ENCODE data around the gene ARHGAP26.
"Not testable (repeated sequence)": the region's sequence is repeated elsewhere in the genome, so short reads cannot be mapped to it uniquely, and the experiment has no call there.

The ARHGAP26 gene

GRCh38 chr5:143068712-143069111, 298.5 kb downstream of the ARHGAP26 start:
- DNase-seq = no peak

GRCh38 chr5:143071927-143072326, 301.8 kb downstream of the ARHGAP26 start:
- no peak for DNase-seq

GRCh38 chr5:143072734-143073133, 302.6 kb downstream of the ARHGAP26 start:
- no peak for DNase-seq

- DNase-seq = no peak
Measured at GRCh38 chr5:143073766-143074165, 303.6 kb downstream of the ARHGAP26 start.

GRCh38 chr5:143074414-143074996, 304.3 kb downstream of the ARHGAP26 start:
- no peak for DNase-seq

DNA sequence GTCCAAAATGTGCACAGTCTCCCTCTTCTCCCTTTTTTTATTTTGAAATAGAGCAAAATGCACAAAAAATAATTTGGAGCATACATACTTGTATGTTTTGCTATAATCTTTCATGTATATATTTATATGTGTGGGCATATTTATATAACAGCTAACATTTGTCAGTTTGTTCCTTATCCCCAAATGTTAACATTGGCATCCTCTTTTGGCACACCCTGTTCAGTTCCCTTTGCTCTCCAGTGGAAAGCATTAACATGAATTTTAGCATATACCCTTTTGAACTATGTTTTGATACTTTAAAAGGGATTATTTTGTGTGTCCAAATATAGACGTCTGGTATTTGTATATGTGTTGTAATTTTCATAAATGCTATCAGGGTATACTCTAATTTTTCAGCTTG, 306.2 kb downstream of the ARHGAP26 start:
- no peak for DNase-seq

DNA sequence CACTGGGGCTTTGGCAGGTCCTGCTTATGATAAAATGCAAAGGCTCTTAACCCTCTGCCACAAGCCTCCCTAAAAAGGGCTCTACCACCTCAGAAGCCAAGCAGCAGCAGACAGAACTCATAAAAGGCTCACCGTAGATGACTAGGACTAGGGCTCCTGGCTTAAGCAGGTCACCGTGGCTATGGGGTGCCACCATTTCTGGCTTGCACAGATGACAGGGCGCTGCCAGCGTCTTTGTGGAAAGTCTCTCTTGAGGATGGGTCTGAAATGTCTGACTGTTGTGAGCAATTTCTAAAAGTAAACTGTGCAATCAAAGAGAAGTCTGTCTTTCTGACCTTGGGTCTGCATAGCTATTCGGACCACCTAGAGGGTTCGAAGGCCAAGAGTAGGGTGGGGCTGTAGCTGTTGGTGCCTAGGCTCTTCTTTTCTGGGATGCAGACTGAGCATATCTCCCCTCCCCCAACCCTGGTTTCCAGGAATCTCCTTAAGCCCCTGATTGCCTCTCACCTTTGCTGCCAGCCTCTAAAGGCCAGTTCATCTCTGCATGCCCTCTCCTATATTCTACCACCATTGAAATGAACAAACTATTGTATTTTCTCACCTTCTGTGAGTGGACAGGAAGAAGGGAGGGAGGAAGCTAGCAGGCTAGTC, 307.4 kb downstream of the ARHGAP26 start:
- no peak for DNase-seq

DNA sequence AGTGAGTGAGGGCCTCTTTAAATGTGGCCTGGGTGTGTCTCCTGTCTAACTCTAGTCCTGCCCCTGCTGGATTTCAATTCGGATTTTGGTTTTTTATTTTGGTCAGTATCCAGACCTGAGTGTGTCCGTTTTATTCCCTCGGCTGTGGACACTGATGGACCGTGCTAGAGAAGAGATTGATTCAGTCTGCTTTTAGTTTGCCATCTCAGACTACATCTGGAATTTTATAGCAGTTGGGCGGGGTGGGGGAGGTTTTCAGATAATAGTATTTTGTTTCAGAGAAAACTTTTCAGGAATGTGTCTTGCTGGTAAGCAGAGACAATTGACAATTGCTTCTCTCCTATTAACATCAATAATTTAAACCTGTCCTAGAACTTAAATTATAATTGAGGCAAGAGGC, 308.1 kb downstream of the ARHGAP26 start:
- no peak for DNase-seq

DNA sequence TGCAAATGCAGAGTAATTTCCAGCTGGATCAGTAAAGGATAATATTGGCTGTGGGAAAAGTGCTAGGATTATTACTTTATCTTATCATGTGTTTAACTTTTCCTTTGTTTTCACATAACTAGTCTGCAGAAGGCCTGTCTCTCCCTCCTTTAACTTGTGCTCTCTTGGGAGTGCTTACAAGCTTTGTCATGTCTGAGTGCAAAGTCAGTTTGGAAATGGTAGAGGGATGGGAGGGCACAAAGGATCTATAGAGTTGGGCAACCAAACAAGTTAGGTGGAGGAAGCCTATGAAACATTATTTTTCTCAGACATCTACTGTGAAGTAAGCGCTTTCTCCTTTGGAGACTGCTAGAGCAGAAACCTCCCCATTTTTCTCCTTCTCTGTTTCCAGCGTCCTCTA, 308.8 kb downstream of the ARHGAP26 start:
- DNase-seq = no peak

- no peak for DNase-seq
Measured at GRCh38 chr5:143080407-143080806, 310.2 kb downstream of the ARHGAP26 start.

DNA sequence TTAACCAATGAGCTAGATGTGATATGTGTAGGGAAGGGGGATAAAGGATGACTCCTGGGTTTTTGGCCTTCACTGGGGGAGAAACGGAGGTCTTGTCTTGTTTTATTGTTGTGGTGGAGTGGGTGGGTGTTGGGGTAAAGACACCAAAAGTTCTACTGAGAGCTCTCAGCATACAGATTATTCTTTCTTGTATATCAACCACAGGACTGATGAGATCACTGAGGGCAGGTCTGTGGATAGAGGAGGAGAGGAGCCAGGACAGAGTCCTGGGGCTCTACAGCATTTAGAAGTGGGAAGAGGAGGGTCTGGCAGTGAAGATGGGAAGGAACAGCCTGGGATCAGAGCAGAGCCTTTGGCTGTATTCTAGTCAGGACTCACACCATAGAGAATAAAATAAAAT, 310.8 kb downstream of the ARHGAP26 start:
- DNase-seq = no peak

DNA sequence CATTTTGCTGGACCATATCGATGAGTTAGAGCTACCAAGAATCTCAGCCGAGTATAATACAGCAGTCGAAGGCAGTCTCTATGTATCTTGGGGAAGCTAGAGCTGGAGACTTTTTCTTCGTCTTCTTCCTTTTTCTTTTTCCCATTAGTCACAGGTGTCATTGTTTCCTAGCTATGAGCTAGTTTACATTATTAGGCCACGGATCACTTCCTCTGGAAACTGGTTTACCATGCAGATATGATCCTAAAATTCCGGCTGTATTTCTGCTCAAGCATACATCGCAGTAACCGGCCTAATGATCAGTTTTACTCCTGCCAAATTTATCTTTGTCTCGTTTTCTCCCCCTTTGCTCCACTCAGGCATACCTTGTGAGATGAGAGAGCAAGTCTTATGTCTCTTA, 312.8 kb downstream of the ARHGAP26 start:
- DNase-seq = no peak

GRCh38 chr5:143084407-143084806, 314.2 kb downstream of the ARHGAP26 start:
- no peak for DNase-seq

DNA sequence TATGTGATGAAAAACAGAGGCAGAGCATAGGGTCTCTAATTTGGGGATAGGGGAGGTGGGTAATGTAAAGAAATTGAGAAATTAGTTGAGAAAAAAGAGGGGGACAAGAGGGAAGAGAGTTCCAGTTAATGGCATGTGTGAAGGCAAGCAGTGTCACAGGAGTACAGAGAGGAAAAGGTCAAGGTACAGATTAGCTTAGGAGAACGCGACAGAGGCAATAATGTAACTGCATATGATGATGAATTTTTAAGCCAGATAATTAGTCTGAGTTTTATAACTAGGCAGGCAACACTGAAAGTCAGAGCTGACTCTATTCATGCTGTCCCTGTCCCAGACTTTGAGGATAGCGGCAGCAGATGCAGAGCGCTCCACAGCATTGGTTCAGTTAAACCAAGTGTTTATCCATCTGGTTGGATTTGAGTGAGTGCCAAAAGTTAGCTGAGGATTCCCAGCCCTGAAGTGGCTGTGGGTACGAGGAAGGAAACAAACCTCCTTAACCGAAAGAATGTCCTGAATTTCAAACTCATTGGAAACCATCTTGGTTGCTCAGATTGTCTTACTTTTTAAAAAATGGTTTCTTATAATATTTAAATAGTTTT, 315.2 kb downstream of the ARHGAP26 start:
- DNase-seq = peak; percentile 45

DNA sequence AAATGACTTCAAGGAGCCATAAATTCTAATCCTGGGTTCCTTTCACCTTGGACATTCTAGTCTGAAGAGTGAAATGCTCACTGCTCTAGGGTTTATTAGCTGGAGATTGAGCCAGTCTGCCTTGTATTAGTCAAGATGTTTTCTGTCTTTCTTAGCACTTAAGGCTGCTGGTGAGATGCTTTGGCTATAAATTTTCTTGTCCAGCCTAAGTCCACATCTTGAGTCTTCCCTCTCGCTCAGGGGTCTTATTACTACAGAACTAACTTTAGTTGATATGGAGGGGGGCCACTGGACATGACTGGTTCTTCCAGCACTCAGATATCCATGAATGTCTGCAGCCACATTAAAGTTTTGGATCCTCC, 316.4 kb downstream of the ARHGAP26 start:
- no peak for DNase-seq

- peak; percentile 32 for DNase-seq
Measured at GRCh38 chr5:143086908-143087637, 316.9 kb downstream of the ARHGAP26 start.

DNA sequence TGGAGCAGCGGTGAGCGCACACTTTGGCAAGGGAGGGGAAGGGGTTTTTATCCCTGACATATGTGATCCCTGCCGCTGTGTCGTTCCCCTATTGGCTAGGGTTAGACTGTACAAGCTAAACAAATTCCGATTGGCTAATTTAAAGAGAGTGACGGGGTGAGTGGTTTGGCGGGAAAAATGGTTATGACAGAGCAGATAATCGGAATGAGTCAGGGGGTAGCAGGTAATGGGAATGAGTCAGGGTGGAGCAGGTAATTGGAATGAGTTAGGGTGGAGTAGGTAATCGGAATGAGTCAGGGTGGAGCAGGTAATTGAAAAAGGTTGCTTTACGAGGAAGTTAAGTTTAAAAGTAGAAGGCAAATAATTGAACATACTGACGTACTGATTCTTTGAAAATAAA, 318.5 kb downstream of the ARHGAP26 start:
- DNase-seq = not testable (repeated sequence)

DNA sequence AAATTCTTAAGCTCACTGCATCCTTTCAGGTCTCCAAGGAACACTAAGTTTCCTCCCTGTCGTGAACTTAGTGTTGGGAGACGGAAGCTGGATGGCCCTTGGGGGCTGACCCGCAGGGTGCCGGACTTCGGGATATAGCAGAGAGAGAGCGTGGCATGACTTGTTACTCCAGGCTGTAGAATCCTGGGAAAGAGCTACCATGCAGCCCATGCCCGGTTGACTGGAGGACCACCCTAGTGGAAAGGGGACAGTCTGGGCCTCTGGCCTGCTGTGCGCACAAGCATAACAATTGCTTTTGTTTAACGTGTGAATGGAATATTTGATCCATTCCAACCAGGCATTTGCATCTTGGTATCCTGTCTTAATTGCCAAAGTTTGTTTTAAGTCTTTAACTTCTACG, 319.9 kb downstream of the ARHGAP26 start:
- not testable (repeated sequence) for DNase-seq

DNA sequence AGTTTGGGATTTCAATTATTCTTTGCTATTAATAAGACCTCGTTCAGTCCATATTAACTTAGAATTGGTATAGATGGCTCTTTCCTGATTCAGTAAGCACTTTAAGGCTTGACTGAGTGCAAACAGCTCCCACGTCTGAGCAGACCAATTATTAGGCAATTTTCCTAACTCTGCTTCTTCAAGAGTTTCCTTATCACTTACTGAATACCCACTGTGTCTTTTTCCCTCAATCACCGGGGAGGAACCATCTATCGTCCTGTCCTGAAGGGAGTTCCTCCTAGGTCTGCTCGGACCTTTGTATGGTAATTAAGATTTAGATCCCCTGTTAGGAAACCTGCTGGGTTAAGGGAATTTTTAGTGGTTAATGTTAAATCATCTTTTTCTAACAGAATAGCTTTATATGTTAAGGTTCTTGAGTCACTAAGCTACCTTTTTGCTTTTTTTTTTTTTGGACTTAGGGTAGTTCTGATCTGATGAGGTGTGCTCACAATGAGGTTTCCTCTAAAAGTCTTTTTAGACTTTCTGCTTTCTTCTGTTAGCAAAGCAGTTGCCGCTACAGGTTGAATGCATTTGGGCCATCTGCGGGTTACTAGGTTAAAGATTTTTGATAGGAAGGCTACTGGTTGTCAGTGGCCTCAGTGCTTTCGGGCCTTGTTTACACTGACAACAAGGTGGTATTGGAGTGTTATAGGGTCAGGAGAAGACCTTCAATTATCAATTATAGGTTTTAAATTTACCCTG, 322.7 kb downstream of the ARHGAP26 start:
- not testable (repeated sequence) for DNase-seq

DNA sequence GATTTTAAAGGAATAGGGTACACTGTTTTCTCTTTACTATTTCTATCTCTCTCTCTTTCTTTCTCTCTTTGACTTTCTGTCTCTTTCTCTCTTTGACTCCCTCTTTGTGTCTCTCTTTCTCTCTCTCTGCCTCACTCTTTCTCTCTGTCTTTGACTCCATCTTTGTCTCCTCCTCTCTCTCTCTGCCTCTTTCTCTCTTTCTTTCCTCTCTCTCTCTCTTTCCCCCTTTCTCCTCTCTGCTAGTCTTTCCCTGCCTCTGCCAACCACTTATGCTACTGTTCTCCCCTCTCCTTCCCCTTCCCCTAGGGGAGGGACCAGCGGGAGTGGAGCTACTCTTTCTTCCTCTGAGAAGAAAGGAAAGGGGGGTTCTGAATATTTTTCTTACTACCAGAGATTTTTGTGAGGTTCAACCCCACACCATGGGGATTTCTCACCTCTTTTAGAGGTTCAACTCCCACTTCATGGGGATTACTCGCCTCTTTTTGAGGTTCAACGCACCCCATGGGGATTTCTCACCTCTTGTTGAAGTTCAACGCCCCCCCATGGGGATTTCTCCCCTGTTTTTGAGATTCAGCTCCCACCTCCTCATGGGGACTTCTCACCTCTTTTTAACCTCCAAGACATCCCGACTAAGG, 323.4 kb downstream of the ARHGAP26 start:
- DNase-seq = no peak

- DNase-seq = peak; percentile 49
Measured at GRCh38 chr5:143094087-143094521, 323.9 kb downstream of the ARHGAP26 start.

DNA sequence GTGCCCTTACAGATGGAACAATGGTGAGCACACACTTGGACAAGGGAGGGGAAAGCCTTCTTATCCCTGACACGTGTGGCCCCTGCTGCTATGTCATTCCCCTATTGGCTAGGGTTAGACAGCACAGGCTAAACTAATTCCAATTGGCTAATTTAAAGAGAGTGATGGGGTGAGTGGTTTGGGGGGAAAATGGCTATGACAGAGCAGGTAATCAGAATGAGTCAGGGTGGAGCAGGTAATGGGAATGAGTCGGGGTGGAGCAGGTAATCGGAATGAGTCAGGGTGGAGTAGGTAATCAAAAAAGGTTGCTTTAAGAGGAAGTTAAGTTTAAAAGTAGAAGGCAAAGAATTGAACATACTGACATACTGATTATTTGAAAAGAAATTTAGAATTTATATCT, 324.4 kb downstream of the ARHGAP26 start:
- not testable (repeated sequence) for DNase-seq

- no peak for DNase-seq
Measured at GRCh38 chr5:143101121-143101520, 330.9 kb downstream of the ARHGAP26 start.

All from eye (tissue), 1 donor.